ENCODE results near the gene MISP3. TPM values are rescaled to one million over a fixed set of nuclear protein-coding genes. Genes with fewer than 3 reads are reported as not detected.
"Not testable (repeated sequence)": the region's sequence is repeated elsewhere in the genome, so short reads cannot be mapped to it uniquely, and the experiment has no call there.

The MISP3 gene
- total RNA-seq, 1 donor from 2014 or later: 2.1 TPM

DNA sequence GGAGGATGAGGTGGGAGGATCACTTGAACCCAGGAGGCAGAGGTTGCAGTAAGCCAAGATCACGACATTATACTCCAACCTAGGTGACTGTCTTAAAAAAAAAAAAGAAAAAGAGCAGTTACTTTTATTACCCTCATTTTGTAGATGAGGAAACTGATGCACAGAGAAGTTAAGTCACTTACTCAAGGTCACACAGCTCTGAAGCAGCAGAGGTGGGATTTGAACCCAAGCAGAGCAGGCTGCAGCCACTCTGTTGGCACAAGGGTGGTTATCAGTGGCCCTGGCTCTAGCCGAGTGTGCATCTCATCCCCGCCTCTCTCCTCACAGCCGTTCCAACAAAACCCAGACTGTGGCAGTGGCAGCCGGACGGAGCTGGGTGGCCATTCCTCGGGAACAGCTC lies 33.4 kb upstream of the MISP3 start:
- Mint-ChIP-seq H3K9me3 (ENCODE audit: unreplicated experiment) (no peaks in the 10 kb centered on the region), H3K27ac (ENCODE audit: unreplicated experiment) (no peak overlapping the region), H3K27me3 (ENCODE audit: unreplicated experiment) (no peaks in the 10 kb centered on the region), H3K4me1 (ENCODE audit: unreplicated experiment) (no peaks in the 10 kb centered on the region), H3K4me3 (ENCODE audit: unreplicated experiment) (no peak overlapping the region), H3K36me3 (ENCODE audit: unreplicated experiment) (no peaks in the 10 kb centered on the region)
- no peak for DNase-seq (ENCODE audit: extremely low spot score, unreplicated experiment)
- TF ChIP-seq, protein P1, sequence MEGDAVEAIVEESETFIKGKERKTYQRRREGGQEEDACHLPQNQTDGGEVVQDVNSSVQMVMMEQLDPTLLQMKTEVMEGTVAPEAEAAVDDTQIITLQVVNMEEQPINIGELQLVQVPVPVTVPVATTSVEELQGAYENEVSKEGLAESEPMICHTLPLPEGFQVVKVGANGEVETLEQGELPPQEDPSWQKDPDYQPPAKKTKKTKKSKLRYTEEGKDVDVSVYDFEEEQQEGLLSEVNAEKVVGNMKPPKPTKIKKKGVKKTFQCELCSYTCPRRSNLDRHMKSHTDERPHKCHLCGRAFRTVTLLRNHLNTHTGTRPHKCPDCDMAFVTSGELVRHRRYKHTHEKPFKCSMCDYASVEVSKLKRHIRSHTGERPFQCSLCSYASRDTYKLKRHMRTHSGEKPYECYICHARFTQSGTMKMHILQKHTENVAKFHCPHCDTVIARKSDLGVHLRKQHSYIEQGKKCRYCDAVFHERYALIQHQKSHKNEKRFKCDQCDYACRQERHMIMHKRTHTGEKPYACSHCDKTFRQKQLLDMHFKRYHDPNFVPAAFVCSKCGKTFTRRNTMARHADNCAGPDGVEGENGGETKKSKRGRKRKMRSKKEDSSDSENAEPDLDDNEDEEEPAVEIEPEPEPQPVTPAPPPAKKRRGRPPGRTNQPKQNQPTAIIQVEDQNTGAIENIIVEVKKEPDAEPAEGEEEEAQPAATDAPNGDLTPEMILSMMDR (IDR thresholded peaks at IDR 0.05): no peak

DNA sequence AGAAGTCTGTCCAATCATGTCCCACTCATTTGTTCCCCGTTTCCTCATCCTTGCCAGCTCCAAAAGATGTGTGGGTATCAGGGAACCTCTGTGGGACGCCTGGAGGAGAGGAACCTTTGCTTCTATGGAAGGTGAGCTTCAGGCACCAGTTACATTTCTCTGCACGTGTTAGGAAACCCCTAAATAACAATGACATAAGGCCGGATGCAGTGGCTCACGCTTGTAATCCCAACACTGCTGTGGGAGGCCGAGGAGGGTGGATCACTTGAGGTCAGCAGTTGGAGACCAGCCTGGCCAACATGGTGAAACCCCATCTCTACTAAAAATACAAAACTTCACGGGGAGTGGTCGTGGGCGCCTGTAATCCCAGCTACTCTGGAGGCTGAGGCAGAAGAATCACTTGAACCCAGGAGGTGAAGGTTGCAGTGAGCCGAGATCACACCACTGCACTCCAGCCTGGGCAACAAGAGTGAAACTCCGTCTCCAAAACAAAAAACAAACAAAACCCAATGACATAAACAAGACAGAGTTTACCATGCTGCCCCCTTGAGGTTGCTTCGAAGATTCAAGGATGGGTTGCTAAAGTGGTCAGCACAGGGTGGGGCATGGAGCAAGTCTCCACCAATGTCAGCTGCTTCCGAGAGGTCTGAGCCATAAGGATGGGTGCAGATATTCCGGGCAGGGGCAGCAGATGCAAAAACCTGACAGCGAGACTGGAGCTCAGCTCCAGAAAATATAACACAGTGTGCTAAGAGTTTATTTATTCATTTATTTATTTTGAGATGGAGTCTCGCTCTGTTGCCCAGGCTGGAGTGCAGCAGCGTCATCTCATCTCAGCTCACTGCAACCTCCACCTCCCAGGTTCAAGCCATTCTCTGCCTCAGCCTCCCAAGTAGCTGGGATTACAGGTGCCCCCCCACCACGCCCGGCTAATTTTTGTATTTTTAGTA lies 29.7 kb upstream of the MISP3 start:
- not testable (repeated sequence) for H3K4me1 Mint-ChIP-seq (ENCODE audit: unreplicated experiment); H3K36me3 Mint-ChIP-seq (ENCODE audit: unreplicated experiment); DNase-seq (ENCODE audit: extremely low spot score, unreplicated experiment); H3K27me3 Mint-ChIP-seq (ENCODE audit: unreplicated experiment); H3K9me3 Mint-ChIP-seq (ENCODE audit: unreplicated experiment); H3K4me3 Mint-ChIP-seq (ENCODE audit: unreplicated experiment)
- TF ChIP-seq, protein P1 (IDR thresholded peaks at IDR 0.05): peak; percentile 63
- H3K27ac Mint-ChIP-seq (ENCODE audit: unreplicated experiment): peak overlapping the region; percentile 68

DNA sequence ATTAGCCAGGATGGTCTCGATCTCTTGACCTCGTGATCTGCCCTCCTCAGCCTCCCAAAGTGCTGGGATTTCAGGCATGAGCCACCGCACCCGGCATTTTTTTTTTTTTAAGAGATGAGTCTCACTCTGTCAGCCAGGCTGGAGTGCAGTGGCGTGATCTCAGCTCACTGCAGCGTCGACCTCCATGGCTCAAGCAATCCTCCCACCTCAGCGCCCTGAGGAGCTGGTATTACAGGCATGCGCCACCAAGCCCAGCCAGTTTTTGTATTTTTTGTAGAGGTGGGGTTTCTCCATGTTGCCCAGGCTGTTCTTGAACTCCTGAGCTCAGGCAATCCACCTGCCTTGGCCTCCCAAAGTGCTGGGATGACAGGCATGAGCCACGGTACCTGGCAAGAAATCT lies 24.7 kb upstream of the MISP3 start:
- H3K4me3 Mint-ChIP-seq (ENCODE audit: unreplicated experiment); H3K4me1 Mint-ChIP-seq (ENCODE audit: unreplicated experiment); H3K9me3 Mint-ChIP-seq (ENCODE audit: unreplicated experiment); DNase-seq (ENCODE audit: extremely low spot score, unreplicated experiment); H3K36me3 Mint-ChIP-seq (ENCODE audit: unreplicated experiment); H3K27ac Mint-ChIP-seq (ENCODE audit: unreplicated experiment); H3K27me3 Mint-ChIP-seq (ENCODE audit: unreplicated experiment): not testable (repeated sequence)

DNA sequence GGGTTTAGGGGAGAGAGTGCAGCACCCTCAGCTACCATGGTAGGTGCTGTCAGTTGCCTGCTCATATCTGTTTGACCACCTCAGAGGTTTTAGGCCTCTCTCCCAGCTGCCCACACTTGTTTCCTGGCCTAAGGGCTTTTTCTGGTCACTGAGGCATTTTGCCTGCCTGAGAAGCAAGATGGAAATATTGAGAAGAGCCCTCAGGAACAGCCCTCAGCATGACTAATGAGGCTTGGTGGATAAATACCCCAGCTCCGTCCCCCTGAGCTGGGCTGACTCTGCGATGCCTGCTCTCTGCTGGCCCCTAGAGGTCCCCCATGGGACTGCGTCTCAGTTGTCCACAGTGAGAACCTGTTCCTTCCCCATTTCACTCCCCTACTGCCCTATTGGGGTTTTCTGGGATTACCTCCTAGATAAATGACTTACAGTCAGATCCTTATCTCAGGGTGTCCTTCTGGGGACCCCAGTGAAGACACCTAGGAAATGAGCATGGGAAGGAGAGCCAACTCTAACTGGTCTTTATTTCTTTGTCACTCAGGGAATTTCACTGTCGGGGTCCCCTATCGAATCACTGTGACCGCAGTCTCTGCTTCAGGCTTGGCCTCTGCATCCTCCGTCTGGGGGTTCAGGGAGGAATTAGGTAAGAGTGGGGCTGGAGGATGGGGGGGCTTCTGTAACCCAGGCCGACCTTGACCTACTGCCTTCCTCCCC lies 24.0 kb upstream of the MISP3 start:
- Mint-ChIP-seq H3K27ac (ENCODE audit: unreplicated experiment) (no peak overlapping the region), H3K4me1 (ENCODE audit: unreplicated experiment) (no peaks in the 10 kb centered on the region), H3K36me3 (ENCODE audit: unreplicated experiment) (peaks cover 3% of the 10 kb centered on the region), H3K27me3 (ENCODE audit: unreplicated experiment) (no peaks in the 10 kb centered on the region), H3K9me3 (ENCODE audit: unreplicated experiment) (no peaks in the 10 kb centered on the region), H3K4me3 (ENCODE audit: unreplicated experiment) (no peak overlapping the region)
- TF ChIP-seq, protein P1 (IDR thresholded peaks at IDR 0.05): peak; percentile 69
- DNase-seq (ENCODE audit: extremely low spot score, unreplicated experiment): no peak

DNA sequence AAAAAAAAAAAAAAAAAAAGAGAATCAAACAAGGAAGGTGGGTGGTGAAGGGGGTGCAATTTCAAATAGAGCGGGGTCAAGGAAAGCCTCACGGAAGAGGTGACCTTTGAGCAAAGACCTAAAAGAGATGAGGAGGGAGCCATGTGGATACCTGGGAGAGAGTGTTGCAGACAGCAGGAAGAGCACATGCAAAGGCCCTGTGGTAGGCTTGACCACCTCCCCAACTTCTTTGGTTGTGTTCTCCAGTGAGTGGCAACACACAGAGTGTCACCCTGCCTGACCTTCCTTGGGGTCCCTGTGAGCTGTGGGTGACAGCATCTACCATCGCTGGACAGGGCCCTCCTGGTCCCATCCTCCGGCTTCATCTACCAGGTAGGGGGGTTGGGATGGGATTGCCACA lies 22.1 kb upstream of the MISP3 start:
- TF ChIP-seq, protein P1 (IDR thresholded peaks at IDR 0.05): no peak
- H3K27me3 Mint-ChIP-seq (ENCODE audit: unreplicated experiment): no peaks in the 10 kb centered on the region
- H3K27ac Mint-ChIP-seq (ENCODE audit: unreplicated experiment): no peak overlapping the region
- peaks cover 3% of the 10 kb centered on the region for H3K36me3 Mint-ChIP-seq (ENCODE audit: unreplicated experiment)
- H3K4me3 Mint-ChIP-seq (ENCODE audit: unreplicated experiment): no peak overlapping the region
- no peaks in the 10 kb centered on the region for H3K9me3 Mint-ChIP-seq (ENCODE audit: unreplicated experiment)
- no peak for DNase-seq (ENCODE audit: extremely low spot score, unreplicated experiment)
- no peaks in the 10 kb centered on the region for H3K4me1 Mint-ChIP-seq (ENCODE audit: unreplicated experiment)

DNA sequence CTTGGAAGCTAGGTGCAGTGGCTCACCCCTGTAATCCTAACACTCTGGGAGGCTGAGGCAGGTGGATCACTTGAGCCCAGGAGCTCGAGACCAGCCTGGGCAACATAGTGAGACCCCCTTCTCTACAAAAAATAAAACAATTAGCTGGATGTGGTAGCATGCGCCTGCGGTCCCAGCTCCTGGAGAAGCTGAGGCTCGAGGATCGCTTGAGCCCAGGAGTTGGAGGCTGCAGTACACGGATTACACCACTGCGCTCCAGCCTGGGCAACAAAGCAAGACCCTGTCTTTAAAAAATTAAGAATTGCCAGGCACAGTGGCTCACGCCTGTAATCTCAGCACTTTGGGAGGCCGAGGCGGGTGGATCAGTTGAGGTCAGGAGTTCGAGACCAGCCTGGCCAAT lies 21.6 kb upstream of the MISP3 start:
- not testable (repeated sequence) for H3K27ac Mint-ChIP-seq (ENCODE audit: unreplicated experiment); H3K4me1 Mint-ChIP-seq (ENCODE audit: unreplicated experiment); H3K27me3 Mint-ChIP-seq (ENCODE audit: unreplicated experiment); DNase-seq (ENCODE audit: extremely low spot score, unreplicated experiment); H3K4me3 Mint-ChIP-seq (ENCODE audit: unreplicated experiment); H3K9me3 Mint-ChIP-seq (ENCODE audit: unreplicated experiment); H3K36me3 Mint-ChIP-seq (ENCODE audit: unreplicated experiment)

Data from osteocyte (in vitro differentiated cells).